GM19455 (cell line): Measurements from ENCODE around the gene TRIL.

Source experiments
- ATAC-seq: cut with Tn5 transposase; IDR thresholded peaks from one replicate; pipeline ENCODE4 v1.9.1; 2021; ENCODE audit not compliant: unreplicated experiment

Gene TRIL

GRCh38 chr7:28942168-28942567, 16.0 kb downstream of the TRIL start:
- no peak for ATAC-seq

- ATAC-seq: no peak
These were observed 16.5 kb downstream of the TRIL start for GRCh38 chr7:28941633-28942032.

GRCh38 chr7:28940741-28941384, 17.3 kb downstream of the TRIL start:
- ATAC-seq: no peak

- ATAC-seq: no peak
These were observed 18.1 kb downstream of the TRIL start for GRCh38 chr7:28939844-28940544.

- ATAC-seq: no peak
These were observed 18.8 kb downstream of the TRIL start for GRCh38 chr7:28939367-28939766.

GRCh38 chr7:28937619-28938018, 20.5 kb downstream of the TRIL start:
- ATAC-seq: no peak

GRCh38 chr7:28937103-28937502, 21.0 kb downstream of the TRIL start:
- no peak for ATAC-seq

GRCh38 chr7:28933846-28934320, 24.2 kb downstream of the TRIL start:
- no peak for ATAC-seq

GRCh38 chr7:28931565-28931964, 26.6 kb downstream of the TRIL start:
- no peak for ATAC-seq

GRCh38 chr7:28926871-28927597, 31.1 kb downstream of the TRIL start:
- peak; percentile 93 for ATAC-seq

GRCh38 chr7:28922624-28923331, 35.4 kb downstream of the TRIL start:
- ATAC-seq: no peak

GRCh38 chr7:28921822-28922221, 36.3 kb downstream of the TRIL start:
- peak; percentile 74 for ATAC-seq

GRCh38 chr7:28920424-28920823, 37.7 kb downstream of the TRIL start:
- ATAC-seq: no peak

GRCh38 chr7:28919510-28919909, 38.6 kb downstream of the TRIL start:
- no peak for ATAC-seq

- ATAC-seq: no peak
These were observed 49.4 kb downstream of the TRIL start for GRCh38 chr7:28908775-28909174.

GRCh38 chr7:28905464-28905863, 52.7 kb downstream of the TRIL start:
- no peak for ATAC-seq

GRCh38 chr7:28904578-28905048, 53.5 kb downstream of the TRIL start:
- no peak for ATAC-seq

- ATAC-seq: no peak
These were observed 54.2 kb downstream of the TRIL start for GRCh38 chr7:28903730-28904577.
